Hematopoietic multipotent progenitor cell treated with erythropoietin and hydrocortisone succinate and interleukin-3 and kit ligand, for 6 days (in vitro differentiated cells): ENCODE results near the gene FANCD2OS.
"Not testable (repeated sequence)": the region's sequence is repeated elsewhere in the genome, so short reads cannot be mapped to it uniquely, and the experiment has no call there.

Experiments used
- DNase-seq: peaks from one replicate; pipeline ENCODE4 v3.0.0-alpha.2; 2015

The FANCD2OS gene, protein sequence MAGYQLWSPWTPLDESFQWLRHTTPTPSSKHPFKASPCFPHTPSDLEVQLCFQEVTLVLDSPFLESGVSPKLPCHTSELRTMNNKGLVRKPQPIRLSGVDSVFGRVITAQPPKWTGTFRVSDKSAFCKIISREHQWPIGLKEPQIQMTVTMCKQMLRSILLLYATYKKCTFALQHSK

DNA sequence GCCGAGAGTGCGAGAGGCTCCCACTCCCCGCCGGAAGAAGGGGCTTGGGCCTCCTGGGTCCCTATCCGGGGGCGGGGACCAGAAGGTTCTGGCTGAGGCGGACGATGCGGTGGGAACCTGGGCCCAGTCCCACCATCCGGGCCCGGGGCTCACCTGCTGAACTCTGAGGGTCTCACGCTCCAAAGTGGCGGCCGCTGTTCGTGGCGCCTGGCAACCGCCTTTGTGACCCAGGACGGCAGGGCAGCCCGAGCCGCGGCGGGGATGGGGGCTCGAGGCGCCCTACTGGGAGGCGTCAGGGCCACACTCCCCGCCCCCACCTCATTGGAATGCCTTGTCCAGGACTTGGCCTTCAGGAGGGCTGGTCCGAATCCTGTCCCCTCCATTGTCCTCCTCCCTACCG, at the start of gene FANCD2OS:
FANCD2OS (minus strand) TSS at position 165 of the 400 bp plus-strand sequence. CDS start 3,481 bp downstream, outside the sequence.
- DNase-seq, result no peak

DNA sequence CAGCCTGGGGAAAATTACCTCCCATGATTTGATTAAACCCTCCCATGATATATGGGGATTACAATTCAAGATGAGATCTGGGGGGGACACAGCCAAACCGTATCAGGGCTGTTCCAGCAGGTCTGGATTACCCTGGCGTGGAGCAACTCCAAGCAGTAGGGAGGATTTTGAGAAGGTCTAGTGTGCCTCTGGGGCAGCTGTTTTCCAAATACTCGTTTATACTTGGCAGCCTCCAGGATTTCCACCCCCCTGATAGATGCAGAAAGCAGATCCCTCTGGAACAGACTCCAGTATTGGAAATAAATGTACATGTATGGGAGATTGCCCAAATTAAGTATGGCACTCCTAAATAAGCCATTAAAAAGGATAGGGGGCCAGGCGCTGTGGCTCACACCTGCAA, 49.0 kb upstream of the FANCD2OS start:
- DNase-seq, result no peak

DNA sequence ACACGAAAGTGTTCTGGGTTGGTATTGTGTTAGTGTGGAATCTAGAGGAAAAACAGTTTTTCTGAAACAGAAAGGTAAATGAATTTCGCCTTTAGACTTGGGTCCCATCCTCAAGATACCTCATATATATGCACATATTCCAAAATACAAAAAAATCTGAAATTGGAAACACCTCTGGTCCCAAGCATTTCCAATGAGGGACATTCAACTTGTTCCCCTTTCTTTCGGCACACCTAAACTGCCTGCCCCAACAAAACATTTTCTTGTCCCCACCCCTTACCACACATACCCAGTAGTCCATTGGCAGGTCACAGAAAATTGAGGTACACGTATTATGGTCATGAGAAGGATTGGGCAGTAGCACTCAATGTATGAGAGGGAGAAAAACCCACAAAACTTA, 47.6 kb upstream of the FANCD2OS start:
- no peak for DNase-seq

DNA sequence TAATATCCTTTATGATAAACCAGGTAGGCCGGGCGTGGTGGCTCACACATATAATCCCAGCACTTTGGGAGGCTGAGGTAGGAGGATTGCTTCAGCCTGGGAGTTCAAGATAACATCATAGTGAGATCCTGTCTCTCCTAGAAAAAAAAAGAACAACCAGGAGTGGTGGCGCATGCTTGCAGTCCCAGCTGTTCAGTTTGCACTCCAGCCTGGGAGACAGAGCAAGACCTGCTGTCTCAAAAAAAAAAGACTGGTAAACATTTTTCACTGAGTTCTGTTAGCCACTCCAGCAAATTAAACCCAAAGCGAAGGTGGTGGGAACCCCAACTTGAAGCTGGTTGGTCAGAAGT, 47.0 kb upstream of the FANCD2OS start:
- DNase-seq, result no peak

DNA sequence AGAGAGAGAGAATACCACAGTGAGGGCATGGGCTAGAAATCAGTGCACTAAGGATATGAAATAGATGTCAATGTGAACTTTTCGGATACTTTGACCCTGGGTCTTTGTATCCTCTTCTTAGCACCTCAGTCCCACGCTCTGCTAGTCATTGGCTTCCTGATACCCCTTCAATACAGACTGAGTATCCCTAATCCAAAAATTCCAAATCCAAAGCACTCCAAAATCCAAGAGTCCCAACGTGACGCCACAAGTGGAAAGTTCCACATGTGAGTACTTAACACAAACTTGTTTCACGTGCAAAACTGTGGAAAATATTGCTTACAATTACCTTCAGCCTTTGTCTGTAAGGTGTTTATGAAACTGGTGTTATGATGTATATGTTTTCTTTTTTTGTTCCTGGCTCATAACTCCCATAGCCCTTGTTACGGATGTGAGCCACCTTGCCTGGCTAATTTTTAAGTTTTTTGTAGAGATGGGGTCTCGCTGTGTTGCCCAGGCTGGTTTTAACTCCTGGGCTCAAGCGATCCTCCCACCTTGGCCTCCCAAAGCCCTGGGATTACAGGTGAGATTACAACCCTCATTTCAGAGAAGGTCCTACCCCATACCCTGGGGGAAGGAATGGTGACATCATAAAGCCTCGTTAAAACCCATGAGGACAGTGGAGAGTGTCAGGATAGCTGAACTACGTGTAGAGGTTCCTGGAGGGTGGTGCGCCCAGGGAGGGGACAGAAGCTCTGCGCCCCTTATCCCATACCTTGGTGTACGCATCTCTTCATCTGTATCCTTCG, 46.5 kb upstream of the FANCD2OS start:
- no peak for DNase-seq

DNA sequence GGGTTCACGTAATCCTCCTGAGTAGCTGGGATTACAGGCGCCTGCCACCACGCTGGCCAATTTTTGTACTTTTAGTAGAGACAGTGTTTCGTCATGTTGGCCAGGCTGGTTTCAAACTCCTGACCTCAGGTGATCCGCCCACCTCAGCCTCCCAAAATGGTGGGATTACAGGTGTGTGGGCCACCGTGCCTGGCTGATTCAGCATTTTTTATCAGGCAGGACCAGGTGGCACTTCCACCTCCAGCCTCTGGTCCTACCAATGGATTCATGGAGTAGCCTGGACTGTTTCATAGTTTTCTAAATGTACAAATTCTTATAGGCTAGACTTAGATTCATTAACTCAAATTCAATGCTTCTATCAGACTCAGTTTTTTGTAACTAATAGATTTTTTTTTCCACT, 42.9 kb upstream of the FANCD2OS start:
- DNase-seq, result no peak

DNA sequence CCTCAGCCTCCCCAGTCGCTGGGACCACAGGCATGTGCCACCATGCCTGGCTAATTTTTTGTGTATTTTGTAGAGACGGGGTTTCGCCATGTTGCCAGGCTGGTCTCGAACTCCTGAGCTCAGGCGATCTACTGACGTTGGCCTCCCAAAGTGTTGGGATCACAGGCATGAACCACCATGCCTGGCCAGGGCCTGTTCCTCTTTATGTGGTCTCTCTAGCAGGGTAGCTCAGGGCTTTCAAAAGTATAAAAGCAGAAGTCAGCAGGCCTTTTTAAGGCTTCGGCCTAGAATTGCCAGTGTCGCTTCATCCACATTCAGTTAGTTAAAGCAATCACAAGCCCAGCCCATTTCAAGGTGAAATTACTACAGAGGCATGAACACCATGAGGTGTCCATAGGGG, 41.2 kb upstream of the FANCD2OS start:
- no peak for DNase-seq

DNA sequence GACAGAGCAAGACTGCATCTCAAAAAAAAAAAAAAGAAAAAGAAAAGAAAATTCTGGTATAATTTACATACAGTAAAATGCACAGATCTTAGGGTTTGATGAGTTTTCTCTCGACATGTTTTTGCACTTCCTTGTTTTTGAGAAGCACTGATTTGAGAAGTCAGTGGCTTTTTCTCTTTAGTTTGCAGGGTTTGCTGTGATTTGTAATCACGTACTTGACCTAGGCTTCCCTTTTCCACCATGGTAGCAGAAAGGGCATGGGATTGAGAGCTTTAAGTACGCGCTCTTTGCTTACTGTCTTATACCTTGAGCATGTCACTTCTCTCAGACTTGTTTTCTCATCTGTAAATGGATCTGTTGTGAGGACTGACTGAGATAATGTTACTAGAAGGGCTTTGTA, 37.6 kb upstream of the FANCD2OS start:
- DNase-seq, result no peak

DNA sequence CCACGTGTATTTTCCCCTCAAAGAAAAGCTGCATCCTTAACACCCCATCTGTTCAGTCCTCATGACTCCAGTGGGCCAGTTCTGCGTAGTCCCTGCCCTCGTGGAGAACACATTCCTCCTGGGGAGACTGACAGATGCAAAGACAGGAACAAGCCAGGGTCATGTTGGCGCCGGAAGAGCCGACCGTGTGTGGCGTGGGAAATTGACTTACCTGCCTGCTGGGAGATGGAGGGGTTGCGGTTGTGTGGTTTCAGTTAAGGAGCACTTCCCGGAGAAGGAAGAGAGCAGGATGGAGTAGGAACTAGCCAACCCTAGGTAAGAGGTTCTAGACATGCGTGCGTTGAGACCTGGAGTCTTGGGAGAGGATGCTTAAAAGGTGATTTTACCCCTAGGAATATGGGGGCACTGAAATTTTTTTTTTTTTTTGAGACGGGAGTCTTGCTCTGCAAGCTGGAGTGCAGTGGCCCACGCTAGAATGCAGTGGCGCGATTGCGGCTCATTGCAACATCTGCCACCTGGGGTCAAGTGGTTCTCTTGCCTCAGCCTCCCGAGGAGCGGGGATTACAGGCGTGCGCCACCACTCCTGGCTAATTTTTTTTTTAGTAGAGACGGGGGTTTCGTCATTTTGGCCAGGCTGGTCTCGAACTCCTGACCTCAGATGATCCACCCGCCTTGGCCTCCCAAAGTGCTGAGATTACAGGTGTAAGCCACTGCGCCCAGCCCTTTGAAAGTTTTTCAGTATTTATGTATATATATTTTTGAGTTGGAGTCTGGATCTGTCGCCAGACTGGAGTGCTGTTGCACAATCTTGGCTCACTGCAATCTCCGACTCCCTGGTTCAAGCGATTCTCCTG, 34.9 kb upstream of the FANCD2OS start:
- no peak for DNase-seq

DNA sequence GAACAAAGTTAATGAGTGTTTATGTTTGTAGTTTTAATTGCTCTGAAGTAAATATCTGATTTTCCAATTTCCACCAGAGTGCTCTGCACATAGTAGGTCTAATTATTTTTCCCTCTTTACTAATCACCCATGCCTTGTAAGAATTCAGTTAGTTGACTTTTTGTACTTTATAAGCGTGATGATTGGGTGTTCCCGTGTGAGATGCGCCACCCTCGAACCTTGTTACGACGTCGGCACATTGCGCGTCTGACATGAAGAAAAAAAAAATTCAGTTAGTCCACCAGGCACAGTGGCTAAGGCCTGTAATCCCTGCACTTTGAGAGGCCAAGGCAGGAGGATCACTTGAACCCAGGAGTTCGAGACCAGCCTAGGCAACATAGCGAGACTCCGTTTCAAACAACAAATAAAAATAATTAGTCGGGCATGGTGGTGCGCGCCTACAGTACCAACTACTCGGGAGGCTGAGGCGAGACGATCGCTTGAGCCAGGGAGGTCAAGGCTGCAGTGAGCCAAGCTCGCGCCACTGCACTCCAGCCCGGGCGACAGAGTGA, 33.0 kb upstream of the FANCD2OS start:
- no peak for DNase-seq

DNA sequence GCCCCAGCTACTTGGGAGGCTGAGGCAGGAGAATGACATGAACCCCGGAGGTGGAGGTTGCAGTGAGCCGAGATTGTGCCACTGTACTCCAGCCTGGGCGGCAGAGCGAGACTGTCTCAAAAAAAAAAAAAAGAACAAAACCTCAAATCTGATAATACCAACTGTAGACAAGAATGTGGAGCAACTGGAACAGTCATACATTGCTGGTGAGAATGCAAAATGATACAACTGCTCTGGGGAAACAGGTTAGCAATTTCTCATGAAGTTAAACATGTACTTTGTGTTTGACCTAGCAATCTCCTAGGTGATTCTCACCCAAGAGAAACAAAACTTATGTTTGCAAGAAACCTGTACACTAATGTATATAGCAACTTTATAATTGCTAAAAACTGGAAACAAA, 29.1 kb upstream of the FANCD2OS start:
- peak; percentile 87 for DNase-seq

DNA sequence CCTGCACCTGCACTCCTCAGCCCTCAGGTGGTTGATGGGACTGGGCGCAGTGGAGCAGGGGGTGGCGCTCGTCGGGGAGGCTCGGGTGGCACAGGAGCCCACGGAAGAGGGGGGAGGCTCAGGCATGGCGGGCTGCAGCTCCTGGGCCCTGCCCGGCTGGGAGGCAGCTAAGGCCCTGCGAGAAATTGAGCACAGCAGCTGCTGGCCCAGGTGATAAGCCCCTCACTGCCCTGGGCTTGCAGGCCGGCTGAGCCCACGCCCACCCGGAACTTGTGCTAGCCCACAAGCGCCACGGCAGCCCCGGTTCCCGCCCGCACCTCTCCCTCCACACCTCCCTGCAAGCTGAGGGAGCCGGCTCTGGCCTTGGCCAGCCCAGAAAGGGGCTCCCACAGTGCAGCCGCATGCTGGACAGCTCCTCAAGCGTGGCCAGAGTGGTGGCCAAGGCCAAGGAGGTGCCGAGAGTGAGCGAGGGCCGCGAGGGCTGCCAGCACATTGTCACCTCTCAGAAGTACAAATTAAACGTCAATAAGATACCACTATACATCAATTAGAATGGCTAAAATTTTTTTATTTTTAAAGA, 28.5 kb upstream of the FANCD2OS start:
- no peak for DNase-seq

DNA sequence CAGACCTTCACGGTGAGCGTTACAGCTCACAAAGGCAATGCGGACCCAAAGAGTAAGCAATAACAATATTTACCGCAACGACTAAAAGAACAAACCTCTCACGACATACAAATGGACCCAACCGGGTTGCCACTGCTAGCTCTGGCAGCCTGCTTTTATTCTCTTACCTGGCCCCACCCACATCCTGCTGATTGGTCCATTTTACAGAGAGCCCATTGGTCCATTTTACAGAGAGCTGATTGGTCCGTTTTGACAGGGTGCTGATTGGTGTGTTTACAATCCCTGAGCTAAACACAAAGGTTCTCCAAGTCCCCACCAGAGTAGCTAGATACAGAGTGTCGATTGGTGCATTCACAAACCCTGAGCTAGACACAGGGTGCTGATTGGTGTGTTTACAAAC, 27.8 kb upstream of the FANCD2OS start:
- not testable (repeated sequence) for DNase-seq

DNA sequence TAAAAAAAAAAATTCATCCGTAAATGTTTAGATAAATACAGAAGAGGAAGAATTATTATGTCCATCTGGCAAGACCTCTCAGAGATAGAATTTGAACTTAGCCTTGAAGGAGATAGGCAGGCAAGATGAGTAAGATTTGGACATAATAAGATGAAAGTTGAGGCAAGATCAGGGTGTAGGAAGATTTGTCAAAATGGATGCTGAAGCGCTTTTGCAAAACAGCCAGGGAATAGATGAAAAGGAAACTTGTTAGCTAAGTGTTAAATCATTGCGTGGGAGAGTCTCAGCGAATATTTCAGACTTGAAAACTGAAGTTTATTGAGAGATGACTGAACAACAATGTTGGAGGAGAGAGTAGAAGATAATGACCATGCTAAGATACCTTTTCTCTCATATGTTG, 14.7 kb upstream of the FANCD2OS start:
- no peak for DNase-seq

DNA sequence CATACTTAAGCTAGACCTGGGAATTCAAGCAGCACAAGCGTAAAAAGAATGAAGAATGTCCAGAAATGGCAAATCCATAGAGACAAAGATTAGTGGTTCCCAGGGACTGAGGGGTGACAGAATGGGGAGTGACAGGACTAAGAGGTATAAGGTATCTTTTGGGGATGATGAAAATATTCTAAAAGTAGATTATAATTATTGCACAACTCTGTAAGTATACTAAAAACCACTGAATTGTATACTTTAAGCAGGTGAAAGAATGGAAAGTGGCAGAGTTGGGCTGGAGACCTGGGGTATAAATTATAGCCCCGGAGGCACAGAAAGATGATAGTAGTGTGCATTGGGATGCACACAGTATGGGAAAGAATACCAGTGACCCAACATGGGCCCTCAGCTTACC, 13.0 kb upstream of the FANCD2OS start:
- no peak for DNase-seq

DNA sequence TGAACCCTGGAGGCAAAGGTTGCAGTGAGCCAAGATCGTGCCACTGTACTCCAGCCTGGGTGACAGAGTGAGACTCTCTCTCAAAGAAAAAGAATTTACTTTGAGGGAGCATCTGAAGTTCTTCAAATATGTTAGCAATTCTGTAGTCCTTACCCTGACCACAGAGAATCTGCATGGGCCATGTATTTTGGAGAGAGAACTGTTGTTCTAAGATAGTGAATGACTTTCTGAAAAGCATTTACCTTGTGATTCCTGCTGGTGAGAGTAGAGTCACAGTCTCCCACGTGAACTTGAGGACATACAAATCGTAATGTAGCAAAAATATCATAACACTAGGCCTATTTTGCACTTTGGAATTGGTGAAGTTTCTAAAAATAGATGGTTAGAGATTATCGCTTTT, 11.3 kb upstream of the FANCD2OS start:
- DNase-seq, result no peak

DNA sequence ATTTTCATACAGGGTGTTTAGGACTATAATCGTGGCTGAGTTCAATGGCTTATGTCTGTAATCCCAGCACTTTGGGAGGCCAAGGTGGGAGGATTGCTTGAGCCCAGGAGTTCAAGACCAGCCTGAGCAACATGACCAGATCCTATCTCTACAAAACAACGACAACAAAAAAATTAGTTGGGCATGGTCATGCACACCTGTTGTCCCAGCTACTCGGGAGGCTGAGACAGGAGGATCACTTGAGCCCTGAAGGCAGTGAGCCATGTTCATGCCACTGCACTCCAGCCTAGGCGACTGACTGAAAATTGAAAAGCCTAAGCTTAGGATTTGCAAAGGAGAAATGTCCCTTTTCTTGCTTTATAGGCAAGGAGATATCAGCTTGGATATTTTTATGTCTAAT, 8.9 kb upstream of the FANCD2OS start:
- no peak for DNase-seq

DNA sequence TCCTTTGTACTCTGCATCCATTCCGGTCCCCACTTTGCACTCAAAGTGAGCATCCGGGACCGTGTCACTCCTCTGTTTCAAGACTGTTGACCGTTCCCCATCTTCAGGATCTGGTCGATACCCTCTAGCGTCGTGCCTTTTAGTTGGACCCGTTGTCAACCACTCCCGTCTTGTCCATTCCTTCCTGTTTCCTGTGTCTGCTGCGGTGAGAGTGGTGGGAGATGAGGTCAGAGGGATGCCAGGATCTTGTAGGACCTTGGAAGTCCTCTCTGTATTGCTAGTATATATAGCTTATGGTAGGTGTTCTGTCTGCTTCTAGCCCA, 8.0 kb upstream of the FANCD2OS start:
- DNase-seq, result peak; percentile 66

DNA sequence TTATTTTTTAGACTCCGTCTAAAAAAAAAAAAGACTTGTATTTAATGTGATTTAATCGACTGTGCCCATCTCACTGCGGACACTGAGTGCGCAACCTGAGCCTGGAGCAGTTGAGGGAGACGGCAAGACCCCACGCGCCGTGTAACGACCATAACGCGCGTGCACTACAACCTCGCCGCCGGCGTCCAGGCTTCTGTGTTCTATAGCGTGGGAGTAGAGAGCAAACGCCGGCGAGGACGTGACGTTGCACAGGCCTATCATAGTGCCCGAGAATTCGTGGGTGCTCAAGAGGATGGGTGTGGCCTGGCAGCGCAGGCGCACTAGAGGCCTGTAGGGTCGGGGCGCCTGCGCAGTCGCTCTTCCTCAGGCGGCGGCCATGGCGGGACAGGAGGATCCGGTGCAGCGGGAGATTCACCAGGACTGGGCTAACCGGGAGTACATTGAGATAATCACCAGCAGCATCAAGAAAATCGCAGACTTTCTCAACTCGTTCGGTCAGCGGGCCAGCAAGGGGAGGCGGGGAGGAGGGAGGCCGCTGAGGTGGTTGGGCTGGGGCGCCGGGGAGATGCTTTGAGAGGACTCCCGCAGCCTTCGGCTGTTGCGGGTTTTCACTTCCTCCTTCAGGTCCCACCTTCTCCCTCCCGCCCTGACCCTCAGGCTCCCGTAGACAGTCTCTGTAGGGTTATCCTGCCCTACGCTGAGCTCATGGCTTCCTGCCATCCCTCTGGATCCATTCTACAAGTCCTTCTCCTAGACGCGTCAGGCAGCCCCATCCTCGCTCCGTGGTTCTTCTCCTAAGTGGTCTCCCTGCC, 7.5 kb upstream of the FANCD2OS start, which contains the start of gene BRK1:
BRK1 (plus strand) TSS at position 350 of the 812 bp plus-strand sequence; CDS start at position 377, 27 bp downstream.
- peak; percentile 99 for DNase-seq

DNA sequence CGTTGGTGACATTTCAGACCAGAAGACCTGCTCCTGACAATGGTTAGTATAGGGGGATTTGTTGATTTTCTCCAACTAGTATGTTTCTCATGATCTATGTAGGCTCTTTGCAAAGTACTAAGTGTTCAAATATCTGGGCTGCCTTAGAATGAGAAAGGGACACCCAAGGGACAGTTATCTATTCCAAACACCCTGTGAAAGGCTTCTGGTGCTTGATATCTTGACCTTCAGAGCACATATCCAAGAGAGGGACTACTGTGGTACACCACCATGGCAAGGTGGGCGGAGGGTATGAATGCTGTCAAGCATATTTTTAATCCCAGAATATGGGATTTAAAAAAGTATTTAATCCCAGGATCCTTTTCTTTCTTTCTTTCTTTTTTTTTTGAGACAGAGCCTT, 1.1 kb downstream of the FANCD2OS start:
- peak; percentile 73 for DNase-seq

DNA sequence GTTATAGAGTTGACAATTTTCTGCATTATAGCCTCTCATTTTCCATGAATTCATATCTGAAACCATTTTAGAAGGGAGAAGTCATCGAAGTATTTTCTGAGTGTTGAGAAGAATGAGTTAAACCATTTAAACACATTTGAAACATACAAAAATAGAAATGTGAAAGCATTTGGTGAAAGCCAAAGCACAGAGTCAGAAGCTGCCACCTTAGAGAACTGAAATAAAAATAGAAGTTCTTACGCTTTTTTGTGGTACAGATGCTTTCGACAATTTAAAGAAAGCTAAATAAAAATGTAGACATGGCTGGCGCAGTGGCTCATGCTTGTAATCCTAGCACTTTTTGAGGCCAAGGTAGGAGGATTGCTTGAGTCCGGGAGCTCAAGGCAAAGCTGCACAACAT, 9.0 kb downstream of the FANCD2OS start:
- no peak for DNase-seq

DNA sequence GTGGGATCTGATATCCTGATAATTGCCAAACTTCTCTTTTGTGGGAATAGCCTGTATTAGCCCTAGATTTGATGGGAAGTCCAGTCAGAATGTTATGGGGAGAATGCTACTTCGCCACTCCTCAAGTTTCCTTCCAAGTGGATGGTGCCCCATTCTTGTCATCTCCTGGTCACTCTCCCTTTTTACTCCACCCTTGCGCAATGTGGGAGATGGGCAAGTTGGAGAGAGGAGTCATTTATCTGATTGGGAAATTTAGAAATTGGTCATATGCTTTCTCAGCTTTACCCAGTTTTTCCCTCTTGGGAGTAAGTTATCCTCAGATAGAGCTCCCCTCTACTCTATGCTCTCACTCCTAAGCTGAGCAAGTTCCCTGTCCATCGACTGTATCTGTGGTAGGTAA, 14.4 kb downstream of the FANCD2OS start:
- no peak for DNase-seq
